DOHH2 (cell line): ENCODE results near the gene FBLN2.

Source experiments
- EZH2phosphoT487 ChIP-seq: fragments of 200-600 bp; sonication (generic); IDR thresholded peaks from 2 replicates; pipeline ENCODE4 v1.6.1; 2017; ENCODE audit warnings: borderline replicate concordance, mild to moderate bottlenecking, antibody characterized with exemption, low read length, moderate library complexity, mixed read lengths
- TF ChIP-seq, protein P1 (sequence below): fragments of 200-600 bp; sonication (generic); IDR thresholded peaks from one replicate; pipeline ENCODE4 v1.5.1; 2014; ENCODE audit warnings: antibody characterized with exemption, mild to moderate bottlenecking, low read depth, low read length; ENCODE audit not compliant: poor library complexity, severe bottlenecking

DNA sequence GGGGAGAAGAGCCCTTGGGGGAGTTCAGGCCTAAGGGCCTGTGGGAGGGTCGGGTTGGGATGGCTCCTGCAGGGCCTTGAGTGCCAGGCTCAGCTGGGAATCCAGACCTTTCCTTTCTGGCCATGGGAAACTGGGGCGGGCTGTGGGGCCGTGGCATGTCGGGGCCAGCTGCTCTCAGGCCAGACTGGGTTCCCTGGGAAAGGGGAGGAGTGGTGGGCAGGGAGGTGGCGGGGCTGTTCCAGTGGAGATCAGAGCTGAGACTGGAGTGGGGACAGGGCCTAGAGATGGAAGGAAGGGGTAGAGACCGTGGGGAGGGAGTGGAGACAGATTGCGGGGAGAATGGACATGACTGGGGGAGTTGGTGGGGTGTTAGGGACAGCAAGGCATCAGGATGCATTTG is 20.3 kb downstream of the FBLN2 start:
- TF ChIP-seq, protein P1, sequence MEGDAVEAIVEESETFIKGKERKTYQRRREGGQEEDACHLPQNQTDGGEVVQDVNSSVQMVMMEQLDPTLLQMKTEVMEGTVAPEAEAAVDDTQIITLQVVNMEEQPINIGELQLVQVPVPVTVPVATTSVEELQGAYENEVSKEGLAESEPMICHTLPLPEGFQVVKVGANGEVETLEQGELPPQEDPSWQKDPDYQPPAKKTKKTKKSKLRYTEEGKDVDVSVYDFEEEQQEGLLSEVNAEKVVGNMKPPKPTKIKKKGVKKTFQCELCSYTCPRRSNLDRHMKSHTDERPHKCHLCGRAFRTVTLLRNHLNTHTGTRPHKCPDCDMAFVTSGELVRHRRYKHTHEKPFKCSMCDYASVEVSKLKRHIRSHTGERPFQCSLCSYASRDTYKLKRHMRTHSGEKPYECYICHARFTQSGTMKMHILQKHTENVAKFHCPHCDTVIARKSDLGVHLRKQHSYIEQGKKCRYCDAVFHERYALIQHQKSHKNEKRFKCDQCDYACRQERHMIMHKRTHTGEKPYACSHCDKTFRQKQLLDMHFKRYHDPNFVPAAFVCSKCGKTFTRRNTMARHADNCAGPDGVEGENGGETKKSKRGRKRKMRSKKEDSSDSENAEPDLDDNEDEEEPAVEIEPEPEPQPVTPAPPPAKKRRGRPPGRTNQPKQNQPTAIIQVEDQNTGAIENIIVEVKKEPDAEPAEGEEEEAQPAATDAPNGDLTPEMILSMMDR = no peak
- no peak for TF ChIP-seq EZH2phosphoT487
